HepG2 (cell line): Measurements from ENCODE around the gene EGFL8. TPM values are rescaled to one million over a fixed set of nuclear protein-coding genes. Genes with fewer than 3 reads are reported as not detected.

Source experiments
- ATF1 ChIP-seq: IDR thresholded peaks from 2 replicates; pipeline ENCODE4 v1.6.1; 2016; ENCODE audit warnings: mild to moderate bottlenecking, control low read depth
- BRCA1 ChIP-seq: sonication (generic); formaldehyde crosslinking; IDR thresholded peaks from 2 replicates; pipeline ENCODE4 v1.4.0; 2020; ENCODE audit warnings: missing genetic modification reagents
- CENPT ChIP-seq: sonication (generic); formaldehyde crosslinking; IDR thresholded peaks from 2 replicates; pipeline ENCODE4 v1.8.0; 2022; ENCODE audit warnings: low read depth, mild to moderate bottlenecking, moderate library complexity, missing genetic modification reagents
- ELF3 ChIP-seq: IDR thresholded peaks from 2 replicates; pipeline ENCODE4 v1.6.1; 2016; ENCODE audit warnings: missing genetic modification reagents, missing compliant biosample characterization
- GLI4 ChIP-seq: sonication (generic); formaldehyde crosslinking; IDR thresholded peaks from 2 replicates; pipeline ENCODE4 v1.5.1; 2020; ENCODE audit warnings: missing genetic modification reagents, mild to moderate bottlenecking, moderate library complexity, borderline replicate concordance
- HNRNPLL ChIP-seq: fragments of 200-400 bp; formaldehyde crosslinking; IDR thresholded peaks from 2 replicates; pipeline ENCODE4 v1.6.1; 2017; ENCODE audit warnings: mild to moderate bottlenecking, low read depth, low read length; ENCODE audit not compliant: poor library complexity, severe bottlenecking
- HOXA5 ChIP-seq: sonication (generic); formaldehyde crosslinking; IDR thresholded peaks from 2 replicates; pipeline ENCODE4 v1.4.0; 2020; ENCODE audit warnings: missing genetic modification reagents
- ISL2 ChIP-seq: sonication (generic); formaldehyde crosslinking; IDR thresholded peaks from 2 replicates; pipeline ENCODE4 v1.5.0; 2020; ENCODE audit warnings: missing genetic modification reagents
- MEIS1 ChIP-seq: sonication (generic); formaldehyde crosslinking; IDR thresholded peaks from 2 replicates; pipeline ENCODE4 v1.9.0; 2021; ENCODE audit warnings: mild to moderate bottlenecking, missing genetic modification reagents, moderate library complexity, borderline replicate concordance
- MEIS2 ChIP-seq: sonication (generic); formaldehyde crosslinking; IDR thresholded peaks from 2 replicates; pipeline ENCODE4 v1.9.0; 2021; ENCODE audit warnings: mild to moderate bottlenecking, missing genetic modification reagents
- MTF2 ChIP-seq: sonication (generic); formaldehyde crosslinking; IDR thresholded peaks from 2 replicates; pipeline ENCODE4 v1.5.0; 2020; ENCODE audit warnings: missing genetic modification reagents, borderline replicate concordance
- NCOR1 ChIP-seq: fragments of 200-600 bp; sonication (generic); IDR thresholded peaks from 2 replicates; pipeline ENCODE4 v1.7.0; 2017; ENCODE audit warnings: antibody characterized with exemption, low read length, borderline replicate concordance
- SCMH1 ChIP-seq: sonication (generic); formaldehyde crosslinking; IDR thresholded peaks from 2 replicates; pipeline ENCODE4 v1.9.0; 2021; ENCODE audit warnings: missing genetic modification reagents, mild to moderate bottlenecking, borderline replicate concordance
- SRY ChIP-seq: sonication (generic); formaldehyde crosslinking; IDR thresholded peaks from 2 replicates; pipeline ENCODE4 v1.8.0; 2022; ENCODE audit warnings: mild to moderate bottlenecking, missing genetic modification reagents
- TAF15 ChIP-seq: fragments of 200-400 bp; formaldehyde crosslinking; IDR thresholded peaks from one replicate; pipeline ENCODE4 v1.6.1; 2018; ENCODE audit warnings: mild to moderate bottlenecking, low read depth, low read length; ENCODE audit not compliant: poor library complexity, severe bottlenecking
- ZBTB38 ChIP-seq: sonication (generic); formaldehyde crosslinking; IDR thresholded peaks from 2 replicates; pipeline ENCODE4 v1.5.1; 2020; ENCODE audit warnings: mild to moderate bottlenecking, missing genetic modification reagents
- ZBTB46 ChIP-seq: sonication (generic); formaldehyde crosslinking; IDR thresholded peaks from 2 replicates; pipeline ENCODE4 v1.4.0; 2020; ENCODE audit warnings: mild to moderate bottlenecking, missing genetic modification reagents, borderline replicate concordance
- ZFP82 ChIP-seq: sonication (generic); formaldehyde crosslinking; IDR thresholded peaks from 2 replicates; pipeline ENCODE4 v1.5.1; 2020; ENCODE audit warnings: mild to moderate bottlenecking, missing genetic modification reagents, borderline replicate concordance
- ZNF138 ChIP-seq: sonication (generic); formaldehyde crosslinking; IDR thresholded peaks from 2 replicates; pipeline ENCODE4 v1.5.0; 2020; ENCODE audit warnings: mild to moderate bottlenecking, low read depth, missing genetic modification reagents
- ZNF33A ChIP-seq: sonication (generic); formaldehyde crosslinking; IDR thresholded peaks from 2 replicates; pipeline ENCODE4 v1.5.1; 2020; ENCODE audit warnings: missing genetic modification reagents, mild to moderate bottlenecking, moderate library complexity, borderline replicate concordance
- ZNF383 ChIP-seq: sonication (generic); formaldehyde crosslinking; IDR thresholded peaks from 2 replicates; pipeline ENCODE4 v1.4.0; 2020; ENCODE audit warnings: missing genetic modification reagents, mild to moderate bottlenecking, borderline replicate concordance
- ZNF414 ChIP-seq: sonication (generic); formaldehyde crosslinking; IDR thresholded peaks from 2 replicates; pipeline ENCODE4 v1.5.0; 2020; ENCODE audit warnings: missing genetic modification reagents
- ZNF644 ChIP-seq: IDR thresholded peaks from 2 replicates; pipeline ENCODE4 v1.6.1; 2016; ENCODE audit warnings: low read depth
- ZNF777 ChIP-seq: sonication (generic); formaldehyde crosslinking; IDR thresholded peaks from 2 replicates; pipeline ENCODE4 v1.4.0; 2020; ENCODE audit warnings: missing genetic modification reagents
- ZNF788 ChIP-seq: sonication (generic); formaldehyde crosslinking; IDR thresholded peaks from 2 replicates; pipeline ENCODE4 v1.5.0; 2020; ENCODE audit warnings: mild to moderate bottlenecking, missing genetic modification reagents, borderline replicate concordance
- ZNF850 ChIP-seq: sonication (generic); formaldehyde crosslinking; conservative IDR thresholded peaks from 2 replicates; pipeline ENCODE4 v1.9.0; 2021; ENCODE audit warnings: mild to moderate bottlenecking, missing genetic modification reagents
- polyA plus RNA-seq, 8 experiments: library from polyadenylated mRNA; depleted of rRNA in 3 of 8; stranded (reverse) in 7 of 8; unstranded in 1 of 8; fragments of >200 nt; fragmentation: Illumina TruSeq in 4 of 8; extraction: Trizol in 4 of 8; gene quantifications; 2 replicates each; pipeline versions ENCODE4 v1.2.1 to v1.2.3, GENCODE V29; 2011 to 2016; ENCODE audit warnings: low read depth in 4 of 8, missing spikeins in 1 of 8, mixed read lengths in 1 of 8; ENCODE audit not compliant: insufficient read depth in 1 of 8
- total RNA-seq, 5 experiments: library from RNA; depleted of rRNA; stranded (reverse); fragments of >200 nt; fragmentation: Illumina TruSeq; extraction: Trizol; gene quantifications; 2 replicates each; pipeline ENCODE4 v1.2.3, GENCODE V29; 2016; ENCODE audit warnings: low read depth in 1 of 5
- TF ChIP-seq, protein P1 (sequence below): sonication (generic); formaldehyde crosslinking; IDR thresholded peaks from 2 replicates; pipeline ENCODE4 v1.4.0; 2020; ENCODE audit warnings: mild to moderate bottlenecking, missing genetic modification reagents

The EGFL8 gene
- total and polyA plus RNA-seq, 2 of the 13 experiments (the other 11 are each of a cell fraction or from before 2014, with no cell fraction given) = 10.0 to 11.5 TPM

GRCh38 chr6:32175711-32176475, 11.5 kb downstream of the EGFL8 start, which contains the start of gene AGPAT1 (continued):
- TF ChIP-seq CENPT (CRISPR knock-in tag) (no peak), NCOR1 (peak; percentile 69; the same call in 1 of the 2 replicates), ZNF414 (CRISPR knock-in tag) (no peak; the same call in 1 of the 2 replicates), ISL2 (CRISPR knock-in tag) (peak; percentile 58; the same call in 1 of the 2 replicates), HOXA5 (CRISPR knock-in tag) (peak; percentile 49; the same call in 1 of the 2 replicates), ZFP82 (CRISPR knock-in tag) (0 out of 2 replicates have a peak, but pooled peaks have one; percentile 60), ELF3 (no peak; the same call in 1 of the 2 replicates), TAF15 (peak; percentile 92), MEIS2 (0 out of 2 replicates have a peak, but pooled peaks have one; percentile 46), ATF1 (0 out of 2 replicates have a peak, but pooled peaks have one; percentile 25), ZNF138 (CRISPR knock-in tag) (no peak), GLI4 (peak; percentile 23; the same call in 1 of the 2 replicates), ZNF33A (CRISPR knock-in tag) (no peak), ZNF850 (no peak), ZBTB38 (CRISPR knock-in tag) (peak; percentile 85), ZNF777 (CRISPR knock-in tag) (no peak; the same call in 1 of the 2 replicates), ZNF788 (no peak; the same call in 1 of the 2 replicates), ZNF644 (CRISPR knock-in tag) (no peak), SRY (no peak; the same call in 1 of the 2 replicates), MEIS1 (CRISPR knock-in tag) (no peak), HNRNPLL (peak; percentile 43), BRCA1 (no peak; the same call in 1 of the 2 replicates), MTF2 (no peak), ZNF383 (CRISPR knock-in tag) (no peak), ZBTB46 (CRISPR knock-in tag) (no peak), SCMH1 (CRISPR knock-in tag) (no peak)
- TF ChIP-seq, protein P1, sequence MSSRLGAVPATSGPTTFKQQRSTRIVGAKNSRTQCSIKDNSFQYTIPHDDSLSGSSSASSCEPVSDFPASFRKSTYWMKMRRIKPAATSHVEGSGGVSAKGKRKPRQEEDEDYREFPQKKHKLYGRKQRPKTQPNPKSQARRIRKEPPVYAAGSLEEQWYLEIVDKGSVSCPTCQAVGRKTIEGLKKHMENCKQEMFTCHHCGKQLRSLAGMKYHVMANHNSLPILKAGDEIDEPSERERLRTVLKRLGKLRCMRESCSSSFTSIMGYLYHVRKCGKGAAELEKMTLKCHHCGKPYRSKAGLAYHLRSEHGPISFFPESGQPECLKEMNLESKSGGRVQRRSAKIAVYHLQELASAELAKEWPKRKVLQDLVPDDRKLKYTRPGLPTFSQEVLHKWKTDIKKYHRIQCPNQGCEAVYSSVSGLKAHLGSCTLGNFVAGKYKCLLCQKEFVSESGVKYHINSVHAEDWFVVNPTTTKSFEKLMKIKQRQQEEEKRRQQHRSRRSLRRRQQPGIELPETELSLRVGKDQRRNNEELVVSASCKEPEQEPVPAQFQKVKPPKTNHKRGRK = no peak
